Measurements from ENCODE around the gene DMPK. TPM values are rescaled to one million over a fixed set of nuclear protein-coding genes. Genes with fewer than 3 reads are reported as not detected.

DMPK gene
- total RNA-seq, 2 experiments from 2014 or later = 14.9 to 34.7 TPM

- Histone ChIP-seq H3K9me3 (ENCODE audit: low read length) (no peaks in the 10 kb centered on the region), H3K36me3 (ENCODE audit: insufficient read depth, low read length) (no peaks in the 10 kb centered on the region), H3K79me2 (ENCODE audit: insufficient read depth, low read depth, low read length) (no peaks in the 10 kb centered on the region), H3K4me2 (ENCODE audit: low read length) (no peak overlapping the region), H3K9me2 (ENCODE audit: insufficient read depth, low read length) (no peaks in the 10 kb centered on the region), H3K27ac (ENCODE audit: low read depth, low read length, poor library complexity, severe bottlenecking) (no peak overlapping the region), H4K20me1 (ENCODE audit: insufficient read depth, low read length) (no peaks in the 10 kb centered on the region), H3K4me1 (ENCODE audit: insufficient read depth, low read length, poor library complexity, severe bottlenecking) (no peaks in the 10 kb centered on the region), H3K4me3 (ENCODE audit: low read depth, low read length, poor library complexity, severe bottlenecking) (no peak overlapping the region), H2AFZ (ENCODE audit: low read length) (no peak overlapping the region)
- intact Hi-C loops (cut with micrococcal nuclease; ENCODE audit: unreplicated experiment) = no loop called here
- no peak for DNase-seq (ENCODE audit: low spot score)
- TF ChIP-seq EZH2phosphoT487 (IDR thresholded peaks at IDR 0.05; ENCODE audit: borderline replicate concordance, low read depth, low read length) = no peak
- TF ChIP-seq, protein P1, sequence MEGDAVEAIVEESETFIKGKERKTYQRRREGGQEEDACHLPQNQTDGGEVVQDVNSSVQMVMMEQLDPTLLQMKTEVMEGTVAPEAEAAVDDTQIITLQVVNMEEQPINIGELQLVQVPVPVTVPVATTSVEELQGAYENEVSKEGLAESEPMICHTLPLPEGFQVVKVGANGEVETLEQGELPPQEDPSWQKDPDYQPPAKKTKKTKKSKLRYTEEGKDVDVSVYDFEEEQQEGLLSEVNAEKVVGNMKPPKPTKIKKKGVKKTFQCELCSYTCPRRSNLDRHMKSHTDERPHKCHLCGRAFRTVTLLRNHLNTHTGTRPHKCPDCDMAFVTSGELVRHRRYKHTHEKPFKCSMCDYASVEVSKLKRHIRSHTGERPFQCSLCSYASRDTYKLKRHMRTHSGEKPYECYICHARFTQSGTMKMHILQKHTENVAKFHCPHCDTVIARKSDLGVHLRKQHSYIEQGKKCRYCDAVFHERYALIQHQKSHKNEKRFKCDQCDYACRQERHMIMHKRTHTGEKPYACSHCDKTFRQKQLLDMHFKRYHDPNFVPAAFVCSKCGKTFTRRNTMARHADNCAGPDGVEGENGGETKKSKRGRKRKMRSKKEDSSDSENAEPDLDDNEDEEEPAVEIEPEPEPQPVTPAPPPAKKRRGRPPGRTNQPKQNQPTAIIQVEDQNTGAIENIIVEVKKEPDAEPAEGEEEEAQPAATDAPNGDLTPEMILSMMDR (conservative IDR thresholded peaks at IDR 0.05; ENCODE audit: low read length) = no peak
- CTCF ChIA-PET (ENCODE audit: unreplicated experiment) = no interaction called here
- BruUV-seq (replicated peaks) = no TSS peak
- POLR2A ChIA-PET = no interaction called here
Measured at GRCh38 chr19:45746866-45747265, 35.4 kb downstream of the DMPK start.

- Histone ChIP-seq H3K4me1 (ENCODE audit: insufficient read depth, low read length, poor library complexity, severe bottlenecking) (no peaks in the 10 kb centered on the region), H3K9me2 (ENCODE audit: insufficient read depth, low read length) (no peaks in the 10 kb centered on the region), H4K20me1 (ENCODE audit: insufficient read depth, low read length) (no peaks in the 10 kb centered on the region), H3K27ac (ENCODE audit: low read depth, low read length, poor library complexity, severe bottlenecking) (no peak overlapping the region), H2AFZ (ENCODE audit: low read length) (no peak overlapping the region), H3K4me3 (ENCODE audit: low read depth, low read length, poor library complexity, severe bottlenecking) (no peak overlapping the region), H3K79me2 (ENCODE audit: insufficient read depth, low read depth, low read length) (no peaks in the 10 kb centered on the region), H3K4me2 (ENCODE audit: low read length) (no peak overlapping the region), H3K36me3 (ENCODE audit: insufficient read depth, low read length) (no peaks in the 10 kb centered on the region), H3K9me3 (ENCODE audit: low read length) (no peaks in the 10 kb centered on the region)
- intact Hi-C loops (cut with micrococcal nuclease; ENCODE audit: unreplicated experiment) = no loop called here
- ChIA-PET CTCF (ENCODE audit: unreplicated experiment) (no interaction called here), POLR2A (no interaction called here)
- no peak for TF ChIP-seq EZH2phosphoT487 (IDR thresholded peaks at IDR 0.05; ENCODE audit: borderline replicate concordance, low read depth, low read length)
- TF ChIP-seq, protein P1 (conservative IDR thresholded peaks at IDR 0.05; ENCODE audit: low read length) = no peak
- no TSS peak for BruUV-seq (replicated peaks)
- DNase-seq (ENCODE audit: low spot score) = no peak
Measured at GRCh38 chr19:45745606-45746005, 36.7 kb downstream of the DMPK start.

DNA sequence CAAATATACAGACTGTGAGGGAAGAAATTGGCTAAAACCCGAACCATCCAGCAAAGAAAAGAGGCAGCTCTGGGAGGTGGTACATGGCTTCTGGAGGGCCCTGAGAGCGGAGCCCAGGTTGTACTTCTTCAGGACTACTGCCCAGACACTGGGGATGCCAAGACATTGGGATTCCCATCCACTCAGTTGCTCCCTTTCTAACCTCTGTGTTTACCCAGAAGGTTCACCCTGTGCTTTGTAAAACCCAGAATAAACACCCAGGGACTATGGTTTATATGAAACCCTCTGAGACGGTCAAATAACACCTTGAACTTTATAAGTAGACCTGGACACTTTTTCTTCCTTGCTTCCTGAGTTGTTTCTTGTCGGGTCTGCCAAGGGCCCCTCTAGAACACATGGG, 39.3 kb downstream of the DMPK start:
- CTCF ChIA-PET (ENCODE audit: unreplicated experiment) = no interaction called here
- H3K27ac ChIP-seq (ENCODE audit: low read depth, low read length, poor library complexity, severe bottlenecking) = no peak overlapping the region

More for the DNA sequence above, 39.3 kb downstream of the DMPK start:
- no peak overlapping the region for H3K4me2 ChIP-seq (ENCODE audit: low read length)
- intact Hi-C loops (cut with micrococcal nuclease; ENCODE audit: unreplicated experiment) = no loop called here
- BruUV-seq (replicated peaks) = no TSS peak
- no peak overlapping the region for H3K4me3 ChIP-seq (ENCODE audit: low read depth, low read length, poor library complexity, severe bottlenecking)
- no peaks in the 10 kb centered on the region for H3K9me3 ChIP-seq (ENCODE audit: low read length)
- POLR2A ChIA-PET = interaction anchor here (0.7 to 1.0 kb wide), 2 partner anchors 10 to 36 kb away, joined by 4 to 5 read pairs; no protein-coding TSS in a partner anchor
- no peaks in the 10 kb centered on the region for H3K4me1 ChIP-seq (ENCODE audit: insufficient read depth, low read length, poor library complexity, severe bottlenecking)
- H4K20me1 ChIP-seq (ENCODE audit: insufficient read depth, low read length) = no peaks in the 10 kb centered on the region
- no peaks in the 10 kb centered on the region for H3K79me2 ChIP-seq (ENCODE audit: insufficient read depth, low read depth, low read length)
- no peaks in the 10 kb centered on the region for H3K9me2 ChIP-seq (ENCODE audit: insufficient read depth, low read length)
- H3K36me3 ChIP-seq (ENCODE audit: insufficient read depth, low read length) = no peaks in the 10 kb centered on the region
- no peak for TF ChIP-seq EZH2phosphoT487 (IDR thresholded peaks at IDR 0.05; ENCODE audit: borderline replicate concordance, low read depth, low read length)
- TF ChIP-seq, protein P1 (conservative IDR thresholded peaks at IDR 0.05; ENCODE audit: low read length) = no peak
- DNase-seq (ENCODE audit: low spot score) = no peak
- no peak overlapping the region for H2AFZ ChIP-seq (ENCODE audit: low read length)
